HG02981 (cell line): ENCODE data around the gene ERMP1.
A peak's percentile ranks its signal among the peaks of the same experiment; 100 is the strongest.
"Not testable (repeated sequence)": the region's sequence is repeated elsewhere in the genome, so short reads cannot be mapped to it uniquely, and the experiment has no call there.

ENCODE experiments used
- ATAC-seq: cut with Tn5 transposase; IDR thresholded peaks from one replicate; pipeline ENCODE4 v1.9.1; 2021; ENCODE audit warnings: mild to moderate bottlenecking, moderate library complexity; ENCODE audit not compliant: unreplicated experiment

Gene ERMP1, protein sequence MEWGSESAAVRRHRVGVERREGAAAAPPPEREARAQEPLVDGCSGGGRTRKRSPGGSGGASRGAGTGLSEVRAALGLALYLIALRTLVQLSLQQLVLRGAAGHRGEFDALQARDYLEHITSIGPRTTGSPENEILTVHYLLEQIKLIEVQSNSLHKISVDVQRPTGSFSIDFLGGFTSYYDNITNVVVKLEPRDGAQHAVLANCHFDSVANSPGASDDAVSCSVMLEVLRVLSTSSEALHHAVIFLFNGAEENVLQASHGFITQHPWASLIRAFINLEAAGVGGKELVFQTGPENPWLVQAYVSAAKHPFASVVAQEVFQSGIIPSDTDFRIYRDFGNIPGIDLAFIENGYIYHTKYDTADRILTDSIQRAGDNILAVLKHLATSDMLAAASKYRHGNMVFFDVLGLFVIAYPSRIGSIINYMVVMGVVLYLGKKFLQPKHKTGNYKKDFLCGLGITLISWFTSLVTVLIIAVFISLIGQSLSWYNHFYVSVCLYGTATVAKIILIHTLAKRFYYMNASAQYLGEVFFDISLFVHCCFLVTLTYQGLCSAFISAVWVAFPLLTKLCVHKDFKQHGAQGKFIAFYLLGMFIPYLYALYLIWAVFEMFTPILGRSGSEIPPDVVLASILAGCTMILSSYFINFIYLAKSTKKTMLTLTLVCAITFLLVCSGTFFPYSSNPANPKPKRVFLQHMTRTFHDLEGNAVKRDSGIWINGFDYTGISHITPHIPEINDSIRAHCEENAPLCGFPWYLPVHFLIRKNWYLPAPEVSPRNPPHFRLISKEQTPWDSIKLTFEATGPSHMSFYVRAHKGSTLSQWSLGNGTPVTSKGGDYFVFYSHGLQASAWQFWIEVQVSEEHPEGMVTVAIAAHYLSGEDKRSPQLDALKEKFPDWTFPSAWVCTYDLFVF

DNA sequence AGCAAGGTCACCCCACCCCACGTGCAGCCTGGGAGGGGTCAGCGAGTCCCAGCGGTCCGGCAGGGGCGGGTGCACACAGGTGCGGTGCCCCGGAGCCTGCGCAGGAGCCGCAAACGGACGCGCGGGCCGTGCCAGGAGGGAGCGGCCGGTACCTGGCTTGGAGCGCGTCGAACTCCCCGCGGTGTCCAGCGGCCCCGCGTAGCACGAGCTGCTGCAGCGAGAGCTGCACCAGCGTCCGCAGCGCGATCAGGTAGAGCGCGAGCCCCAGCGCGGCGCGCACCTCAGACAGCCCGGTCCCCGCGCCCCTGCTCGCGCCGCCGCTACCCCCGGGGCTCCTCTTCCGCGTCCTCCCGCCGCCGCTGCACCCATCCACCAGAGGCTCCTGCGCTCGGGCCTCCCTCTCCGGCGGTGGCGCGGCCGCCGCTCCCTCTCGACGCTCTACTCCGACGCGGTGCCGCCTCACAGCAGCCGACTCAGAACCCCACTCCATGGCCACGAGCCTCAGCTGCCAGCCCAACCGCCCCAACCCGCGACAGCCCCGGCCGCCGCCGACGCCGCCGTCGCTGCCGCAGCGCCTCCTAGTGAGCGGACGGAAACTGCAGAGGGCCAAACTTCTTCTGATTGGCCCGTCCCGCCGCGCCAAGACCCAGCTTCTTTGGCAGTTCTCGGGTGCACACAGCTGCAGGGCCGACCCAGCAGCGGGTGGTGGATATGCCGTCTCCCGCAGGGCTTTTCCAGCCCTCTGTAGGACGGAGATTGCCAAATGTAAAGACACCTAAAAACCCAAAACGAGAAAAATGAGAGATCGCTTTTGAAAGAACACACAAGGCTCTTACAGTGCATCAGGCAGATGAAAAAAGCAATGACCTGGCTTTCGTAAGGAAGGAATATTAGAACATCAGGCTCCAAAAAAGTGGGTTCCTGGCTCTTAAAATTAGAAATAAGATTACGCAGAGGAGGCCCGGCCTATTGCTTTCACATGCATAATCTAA, at the start of gene ERMP1:
Gene ERMP1 (minus strand): TSS at position 580 of the 992 bp plus-strand sequence. CDS start 90 bp downstream, at position 490.
- peak; percentile 74 for ATAC-seq

DNA sequence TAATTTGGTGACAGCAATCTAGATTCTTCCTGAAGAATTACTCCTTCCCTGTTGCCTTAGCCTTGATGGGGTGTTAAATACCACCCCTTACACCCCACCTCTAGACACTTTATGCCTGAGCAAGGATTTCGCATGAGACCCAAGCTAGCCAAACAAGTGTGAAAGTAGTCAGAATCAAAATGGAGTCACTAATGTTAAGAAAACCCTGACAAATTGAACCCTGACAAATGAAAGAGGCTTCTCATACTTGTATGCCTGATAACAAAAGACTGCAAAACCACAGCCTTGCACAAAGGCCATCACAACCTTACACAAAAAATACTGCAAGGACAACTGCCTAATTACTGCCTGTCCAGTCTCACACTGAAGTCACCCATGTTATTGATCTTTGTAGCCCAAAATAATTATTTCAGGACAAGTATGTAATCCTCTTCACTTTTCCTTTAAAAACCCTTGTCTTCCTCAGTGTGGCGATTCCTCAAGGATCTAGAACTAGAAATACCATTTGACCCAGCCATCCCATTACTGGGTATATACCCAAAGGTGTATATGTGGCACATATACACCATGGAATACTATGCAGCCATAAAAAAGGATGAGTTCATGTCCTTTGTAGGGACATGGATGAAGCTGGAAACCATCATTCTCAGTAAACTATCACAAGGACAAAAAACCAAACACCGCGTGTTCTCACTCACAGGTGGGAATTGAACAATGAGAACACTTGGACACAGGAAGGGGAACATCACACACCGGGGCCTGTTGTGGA, 49.5 kb upstream of the ERMP1 start:
- ATAC-seq: not testable (repeated sequence)

DNA sequence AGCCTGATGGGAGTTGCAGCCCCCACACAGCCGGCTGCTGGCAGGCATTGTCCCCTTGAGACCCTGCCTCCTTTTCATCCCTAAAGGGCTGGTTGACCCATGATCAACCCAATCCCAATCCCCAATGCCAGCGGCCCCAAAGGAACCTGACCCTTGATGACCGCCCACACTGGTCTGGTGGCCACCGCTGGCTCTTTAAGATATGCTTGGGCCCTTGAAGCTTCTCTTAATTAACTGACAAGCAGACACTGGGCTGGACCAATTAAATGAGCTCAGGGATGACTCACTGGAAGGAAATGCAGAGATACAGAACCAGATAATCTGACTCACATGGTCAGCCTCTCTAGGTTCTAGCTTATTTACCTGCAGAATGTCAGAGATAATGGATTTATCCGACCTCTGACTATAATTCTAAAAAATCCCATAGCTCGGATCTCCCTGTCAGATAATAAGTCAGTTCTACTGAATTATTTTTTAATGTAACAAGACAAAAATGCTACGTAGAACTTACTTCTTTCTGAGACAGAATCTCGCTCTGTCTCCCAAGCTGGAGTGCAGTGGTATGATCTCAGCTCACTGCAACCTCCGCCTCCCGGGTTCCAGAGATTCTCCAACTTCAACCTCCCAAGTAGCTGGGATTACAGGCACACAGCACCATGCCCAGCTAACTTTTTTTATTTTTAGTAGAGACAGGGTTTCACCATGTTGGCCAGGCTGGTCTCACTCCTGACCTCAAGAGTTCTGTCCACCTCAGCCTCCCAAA, 46.7 kb upstream of the ERMP1 start:
- no peak for ATAC-seq

DNA sequence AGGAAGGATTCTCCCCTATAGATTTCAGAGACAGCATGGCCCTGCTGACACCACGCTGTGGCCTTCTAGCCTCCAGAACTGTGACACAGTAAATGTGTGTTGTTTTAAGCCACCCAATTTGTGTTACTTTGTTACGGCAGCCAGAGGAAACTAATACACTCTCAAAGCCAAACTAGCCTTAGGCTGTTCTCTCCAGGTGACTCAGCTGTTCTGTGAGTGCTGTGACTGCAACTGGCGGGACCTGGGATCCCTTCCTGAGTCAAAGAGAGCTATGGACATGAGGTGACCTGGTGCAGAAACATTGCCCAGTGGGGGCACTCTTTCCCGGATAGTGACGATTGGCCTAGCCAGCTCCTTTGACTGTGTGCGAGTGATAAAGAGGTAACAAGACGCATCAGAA, 43.8 kb upstream of the ERMP1 start:
- no peak for ATAC-seq

DNA sequence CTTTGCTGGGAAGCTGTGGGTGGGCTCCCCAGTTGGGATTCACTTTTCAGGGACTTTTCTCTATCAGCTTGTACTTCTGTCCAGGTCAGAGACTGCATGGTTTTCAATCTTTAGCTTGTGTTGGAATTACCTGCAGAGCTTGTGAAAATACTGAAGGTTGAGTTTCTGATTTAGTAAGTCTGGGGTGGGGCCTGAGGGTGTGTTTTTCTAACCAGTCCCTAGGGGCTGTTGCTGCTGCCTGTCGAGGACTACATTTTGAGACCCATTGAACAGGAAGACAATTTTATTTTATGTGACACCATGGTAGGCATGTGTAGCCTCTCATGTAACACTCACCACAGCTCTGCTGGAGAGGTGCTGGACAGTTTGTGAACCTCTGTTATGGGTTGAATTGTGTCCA, 43.1 kb upstream of the ERMP1 start:
- ATAC-seq: no peak

DNA sequence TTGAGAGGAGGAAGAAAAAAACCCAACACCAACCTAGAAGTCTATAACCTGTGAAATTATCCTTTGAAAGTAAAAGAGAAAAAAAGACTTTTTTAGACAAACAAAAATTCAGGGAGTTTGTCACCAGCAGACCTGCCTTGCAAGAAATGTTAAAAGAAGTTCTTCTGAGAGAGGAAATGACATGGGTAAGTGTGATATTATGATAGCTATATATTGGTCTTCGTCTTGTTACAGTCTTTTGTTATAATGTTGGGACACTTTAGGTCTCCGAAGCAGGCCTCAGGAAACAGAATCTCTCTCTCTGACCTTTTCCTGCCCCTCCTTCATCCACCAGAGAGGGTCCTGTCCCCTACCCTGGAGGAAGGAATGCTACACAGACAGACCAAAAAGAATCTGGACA, 41.1 kb upstream of the ERMP1 start:
- no peak for ATAC-seq

DNA sequence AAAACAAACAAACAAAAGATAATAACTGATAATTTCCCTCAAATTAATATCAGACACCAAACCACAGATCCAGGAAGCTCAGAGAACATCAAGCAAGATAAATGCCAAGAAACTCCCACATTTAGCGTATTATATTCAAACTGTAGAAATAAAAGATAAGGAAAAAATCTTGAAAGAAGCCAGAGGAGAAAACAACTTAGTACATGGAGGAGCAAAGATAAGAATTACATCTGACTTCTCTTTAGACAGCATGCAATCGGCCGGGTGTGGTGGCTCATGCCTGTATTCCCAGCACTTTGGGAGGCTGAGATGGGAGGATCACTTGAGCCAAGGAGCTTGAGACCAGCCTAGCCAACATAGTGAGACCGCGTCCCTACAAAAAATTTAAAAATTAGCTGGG, 40.5 kb upstream of the ERMP1 start:
- ATAC-seq: no peak

DNA sequence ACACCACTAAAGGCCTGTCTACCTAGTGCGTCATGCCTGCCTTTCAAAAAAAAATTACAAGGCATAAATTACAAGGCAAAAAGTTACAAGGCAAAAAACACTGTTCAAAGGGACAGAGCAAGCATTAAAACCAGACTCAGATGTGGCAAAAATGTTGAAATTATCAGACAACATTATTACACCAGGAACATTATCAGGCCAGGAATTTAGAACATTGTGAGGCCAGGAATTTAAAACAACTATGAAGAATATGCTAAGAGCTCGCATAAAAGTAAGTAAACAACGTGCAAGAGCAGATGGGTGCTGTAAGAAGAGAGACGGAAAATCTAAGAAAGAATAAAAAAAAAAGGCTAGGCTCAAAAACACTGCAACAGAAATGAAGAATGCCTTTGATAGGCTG, 39.6 kb upstream of the ERMP1 start:
- ATAC-seq: no peak

DNA sequence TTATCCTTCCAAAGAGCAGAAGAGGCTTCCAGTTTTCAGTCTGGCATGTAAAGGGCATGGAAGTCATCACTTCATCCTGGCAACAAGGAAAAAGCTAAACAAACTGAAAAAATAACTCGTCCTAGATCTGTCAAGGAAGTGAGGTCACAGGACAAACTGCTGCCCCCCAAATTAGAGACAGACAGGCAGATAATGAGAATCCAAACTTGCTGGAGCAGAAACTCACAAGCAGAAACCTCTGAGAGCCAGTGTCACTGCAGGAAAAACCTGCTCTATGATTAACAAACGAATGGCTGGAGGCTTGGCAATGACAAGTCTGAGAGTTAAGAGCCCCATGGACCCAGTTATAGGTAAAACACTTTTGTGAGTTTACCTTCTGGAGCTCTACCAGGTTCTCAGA, 38.9 kb upstream of the ERMP1 start:
- ATAC-seq: no peak

DNA sequence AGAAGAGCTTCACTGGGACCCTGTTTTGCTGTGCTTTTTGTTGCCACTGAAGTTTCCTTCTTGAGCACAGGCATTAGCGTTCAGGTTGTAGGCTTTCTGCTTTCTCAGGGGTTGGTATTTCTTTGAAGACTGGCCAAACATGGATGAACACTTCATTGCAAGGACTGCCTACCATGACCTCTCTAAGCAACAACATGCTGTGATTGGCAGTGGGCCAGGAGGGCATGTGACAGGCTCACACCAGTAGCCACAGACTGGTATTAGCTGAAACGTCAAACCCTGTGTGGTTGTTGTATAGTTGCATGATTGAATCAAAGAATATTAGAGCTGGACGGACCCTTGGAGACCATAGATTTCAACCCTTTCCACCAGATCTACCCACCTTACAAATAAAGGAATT, 37.8 kb upstream of the ERMP1 start:
- ATAC-seq: no peak

DNA sequence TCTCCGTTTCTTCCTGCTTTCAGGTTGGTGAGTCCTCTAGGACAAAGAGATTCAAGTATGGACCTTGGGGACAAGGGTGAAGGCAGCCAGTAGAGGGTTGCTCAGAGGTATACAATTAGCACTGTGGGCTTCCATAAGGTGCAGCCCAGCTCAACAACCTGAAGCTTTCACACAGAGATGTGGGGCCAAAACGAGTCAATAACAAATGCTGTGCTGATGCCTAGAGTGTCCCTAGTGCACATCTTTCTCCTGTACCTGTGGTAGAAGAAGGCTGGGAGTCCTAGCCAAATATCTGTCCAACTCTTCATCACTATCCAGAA, 37.1 kb upstream of the ERMP1 start:
- no peak for ATAC-seq

DNA sequence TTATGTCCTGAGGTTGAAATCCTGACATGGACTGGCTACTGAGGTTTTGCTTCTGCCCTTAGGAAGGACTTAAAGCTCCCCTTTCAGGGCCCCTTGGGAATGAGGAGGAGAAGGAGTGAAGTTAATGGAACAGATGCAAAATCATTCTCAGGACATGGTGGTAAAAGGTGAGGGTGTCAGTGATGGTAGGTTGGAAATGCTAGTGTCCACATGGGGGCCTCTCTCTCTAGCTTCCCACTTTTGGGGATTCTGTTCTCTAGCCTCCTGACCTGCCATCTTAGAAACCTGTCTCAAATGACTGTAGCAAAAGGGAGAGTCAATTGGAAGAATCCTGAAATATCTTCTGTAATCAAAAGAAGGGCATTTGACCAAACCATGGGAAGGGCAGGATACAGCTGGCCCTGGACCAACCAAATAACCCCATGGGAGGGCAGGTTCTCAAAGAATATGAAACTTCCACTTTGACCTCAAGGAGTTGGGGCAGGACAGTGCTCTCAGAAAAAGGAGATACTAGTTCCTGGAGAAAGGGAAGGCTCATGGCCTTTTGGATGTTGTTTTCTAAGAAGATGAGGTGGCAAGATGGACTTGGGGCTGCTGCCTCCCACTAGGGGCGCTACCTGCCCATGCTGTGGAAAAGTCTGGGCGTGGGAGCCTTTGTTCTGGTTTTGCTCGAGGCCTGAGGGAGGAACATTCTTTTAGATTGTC, 36.5 kb upstream of the ERMP1 start:
- ATAC-seq: no peak

DNA sequence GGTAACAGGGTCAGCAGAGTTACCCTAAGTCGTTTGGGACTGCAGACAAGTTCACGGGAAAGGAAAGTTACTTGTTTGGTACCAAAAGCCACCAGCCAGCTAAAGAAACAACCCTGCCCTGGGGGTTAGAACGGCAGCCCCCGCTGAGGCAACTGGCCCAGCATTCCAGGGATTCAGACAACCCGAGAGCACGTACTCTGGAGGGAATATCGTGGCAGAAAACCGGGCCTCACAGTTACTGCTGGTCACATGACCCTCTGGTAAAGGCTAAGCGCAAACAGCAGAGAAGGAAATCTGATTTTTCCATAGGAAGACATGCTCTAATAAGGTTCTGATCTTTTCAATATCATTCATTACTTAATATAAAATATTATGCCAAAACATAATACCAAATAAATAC, 35.3 kb upstream of the ERMP1 start:
- no peak for ATAC-seq

DNA sequence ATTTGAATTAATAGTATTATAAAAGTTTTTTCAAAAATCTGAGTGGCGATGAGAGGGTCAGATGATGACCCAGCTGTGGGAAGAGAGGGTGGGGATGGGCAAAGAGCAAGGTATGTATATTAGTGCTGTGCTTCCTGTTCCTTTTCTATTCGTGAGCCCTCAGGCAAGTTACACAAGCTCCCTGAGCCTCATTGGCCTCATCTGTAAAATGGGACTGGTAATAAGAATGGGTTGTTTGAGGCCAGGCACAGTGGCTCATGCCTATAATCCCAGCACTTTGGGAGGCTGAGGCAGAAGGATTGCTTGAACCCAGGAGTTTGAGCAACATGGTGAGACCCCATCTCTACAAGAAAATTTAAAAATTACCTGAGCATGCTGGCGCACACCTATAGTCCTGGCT, 33.8 kb upstream of the ERMP1 start:
- ATAC-seq: no peak

DNA sequence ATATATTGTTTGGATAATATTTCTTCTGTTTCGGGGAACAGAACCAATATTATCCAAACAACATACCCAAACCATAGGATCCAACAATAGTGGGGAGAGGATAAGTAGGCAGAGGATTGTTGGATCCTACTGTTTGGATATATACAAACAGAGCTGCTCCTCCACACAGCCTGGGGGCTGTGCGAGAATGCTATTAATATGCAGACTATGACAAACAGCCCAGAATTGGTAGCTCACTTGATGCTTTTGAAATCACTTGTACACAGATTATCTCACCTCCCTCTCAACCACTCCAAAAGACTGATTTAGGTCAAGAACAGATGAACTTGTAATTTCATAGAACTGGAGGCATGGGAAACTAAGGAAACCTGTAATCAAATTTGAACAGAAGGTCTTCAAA, 33.4 kb upstream of the ERMP1 start:
- ATAC-seq: no peak

DNA sequence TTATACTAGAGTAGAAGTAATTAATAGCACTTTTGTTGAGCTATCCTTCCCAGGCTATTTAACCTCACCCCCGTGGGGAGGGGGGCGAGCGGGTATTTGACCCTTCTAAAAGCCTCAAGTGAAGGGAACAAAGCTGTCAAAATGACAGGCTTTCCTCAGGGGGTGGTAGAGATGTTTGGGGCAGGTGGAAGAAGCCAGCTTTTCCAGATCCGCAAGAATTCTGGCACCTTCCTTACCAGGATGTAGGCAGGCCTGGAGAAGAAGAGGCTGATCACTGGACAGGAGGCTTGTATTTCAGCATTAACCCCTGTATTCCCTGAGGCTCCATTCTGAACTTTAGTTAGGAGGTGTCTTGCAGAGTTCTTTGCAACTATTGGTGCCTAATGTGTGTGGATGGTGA, 31.5 kb upstream of the ERMP1 start:
- no peak for ATAC-seq

DNA sequence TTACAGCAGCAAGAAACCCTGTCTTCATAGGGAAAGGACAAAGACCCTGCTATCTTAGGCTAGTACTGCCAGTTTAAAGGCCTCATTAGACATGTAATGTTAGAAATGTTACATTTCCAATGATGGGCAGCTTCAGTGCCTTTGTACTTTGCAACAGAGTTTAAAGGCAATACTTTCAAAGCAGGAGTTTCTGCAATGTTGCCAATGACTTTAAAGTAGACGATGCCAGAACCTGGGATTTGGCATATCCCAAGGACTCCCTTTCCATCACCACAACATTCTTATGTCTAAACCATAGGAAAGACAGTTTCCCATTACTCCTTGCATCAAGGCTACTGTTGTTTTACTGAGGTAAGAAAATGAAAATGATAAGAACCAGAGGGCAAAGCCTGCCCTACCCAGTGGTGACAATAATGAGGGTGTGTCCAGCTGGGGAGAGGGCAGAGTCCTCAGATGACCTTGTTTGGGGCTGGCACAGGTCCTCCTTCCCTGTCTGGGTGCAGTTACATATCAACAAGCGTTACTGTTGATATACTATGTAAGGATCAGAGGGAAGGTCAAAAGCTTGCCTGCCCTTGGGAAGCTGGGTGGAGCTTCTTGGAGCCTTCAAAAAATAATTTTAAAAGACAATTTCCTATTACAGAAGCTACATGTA, 30.3 kb upstream of the ERMP1 start:
- no peak for ATAC-seq

DNA sequence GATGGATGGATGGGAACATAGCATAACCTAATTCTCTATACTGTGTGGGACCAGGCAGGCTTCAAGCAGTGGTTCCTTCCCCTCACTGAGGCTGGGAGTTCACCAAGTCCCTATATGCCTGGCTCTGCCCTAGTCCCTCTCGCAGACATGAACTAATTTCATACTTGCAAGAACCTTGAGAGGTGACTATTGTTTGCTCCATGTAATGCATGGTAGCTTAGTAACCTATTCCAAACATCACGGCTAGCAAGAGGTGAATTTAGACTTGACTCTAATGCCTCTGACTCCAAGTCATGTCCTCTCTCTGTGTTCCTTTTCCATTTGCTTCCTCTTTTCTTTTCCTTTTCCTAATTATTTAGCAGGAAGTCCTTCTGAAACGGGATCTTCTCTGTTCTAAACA, 25.9 kb upstream of the ERMP1 start:
- ATAC-seq: no peak
